HEK293T (cell line): ENCODE results near the gene ZNF580.

Experiments
- CTCF ChIA-PET: fragments of 350-600 bp; formaldehyde crosslinking; extraction: SDS; loops from one replicate; lab custom pipeline; 2021; ENCODE audit warnings: antibody characterized with exemption, inconsistent platforms; lab: Yijun Ruan, JAX
- POLR2A ChIA-PET: fragments of 350-600 bp; formaldehyde crosslinking; extraction: SDS; loops from one replicate; lab custom pipeline; 2020; ENCODE audit warnings: antibody characterized with exemption, inconsistent platforms; lab: Yijun Ruan, JAX
- DNase-seq: peaks from one replicate; pipeline ENCODE4 v3.0.0; 2012; ENCODE audit warnings: mixed read lengths; ENCODE audit errors: extremely low spot score
- ARNT ChIP-seq: fragments of 450-650 bp; IDR thresholded peaks from 2 replicates; pipeline ENCODE4 v1.6.1; 2017; ENCODE audit warnings: mild to moderate bottlenecking
- BHLHE40 ChIP-seq: fragments of 450-650 bp; IDR thresholded peaks from 2 replicates; pipeline ENCODE4 v1.6.1; 2016; ENCODE audit warnings: mild to moderate bottlenecking, moderate library complexity, borderline replicate concordance
- CTBP1 ChIP-seq: fragments of 450-650 bp; IDR thresholded peaks from 2 replicates; pipeline ENCODE4 v1.6.1; 2016; ENCODE audit warnings: borderline replicate concordance
- ELF4 ChIP-seq: fragments of 450-650 bp; IDR thresholded peaks from 2 replicates; pipeline ENCODE4 v1.6.1; 2017; ENCODE audit warnings: antibody characterized with exemption
- FOXA1 ChIP-seq: fragments of 450-650 bp; IDR thresholded peaks from 2 replicates; pipeline ENCODE4 v1.6.1; 2016; ENCODE audit warnings: mild to moderate bottlenecking
- FOXK2 ChIP-seq: fragments of 450-650 bp; IDR thresholded peaks from 2 replicates; pipeline ENCODE4 v1.6.1; 2016; ENCODE audit warnings: mild to moderate bottlenecking
- FOXM1 ChIP-seq: fragments of 450-650 bp; IDR thresholded peaks from 2 replicates; pipeline ENCODE4 v1.6.1; 2017; ENCODE audit warnings: mild to moderate bottlenecking, borderline replicate concordance
- HDGF ChIP-seq: fragments of 450-650 bp; IDR thresholded peaks from 2 replicates; pipeline ENCODE4 v1.6.1; 2017; ENCODE audit warnings: antibody characterized with exemption, borderline replicate concordance
- L3MBTL2 ChIP-seq: fragments of 450-650 bp; conservative IDR thresholded peaks from 2 replicates; pipeline ENCODE4 v1.6.1; 2016; ENCODE audit warnings: mild to moderate bottlenecking
- LEF1 ChIP-seq: fragments of 450-650 bp; IDR thresholded peaks from 2 replicates; pipeline ENCODE4 v1.6.1; 2017; ENCODE audit warnings: mild to moderate bottlenecking, borderline replicate concordance
- NFRKB ChIP-seq: fragments of 450-650 bp; IDR thresholded peaks from 2 replicates; pipeline ENCODE4 v1.6.1; 2016; ENCODE audit warnings: mild to moderate bottlenecking, moderate library complexity
- SP1 ChIP-seq: fragments of 450-650 bp; IDR thresholded peaks from 2 replicates; pipeline ENCODE4 v1.6.1; 2017
- SUZ12 ChIP-seq: fragments of 450-650 bp; IDR thresholded peaks from 2 replicates; pipeline ENCODE4 v1.6.1; 2016; ENCODE audit warnings: mild to moderate bottlenecking
- TARDBP ChIP-seq: fragments of 450-650 bp; IDR thresholded peaks from 2 replicates; pipeline ENCODE4 v1.6.1; 2016
- ZNF384 ChIP-seq: fragments of 450-650 bp; IDR thresholded peaks from 2 replicates; pipeline ENCODE4 v1.6.1; 2016
- TF ChIP-seq, protein P1 (sequence below): fragments of 450-650 bp; IDR thresholded peaks from 2 replicates; pipeline ENCODE4 v1.6.1; 2016

The ZNF580 gene

DNA sequence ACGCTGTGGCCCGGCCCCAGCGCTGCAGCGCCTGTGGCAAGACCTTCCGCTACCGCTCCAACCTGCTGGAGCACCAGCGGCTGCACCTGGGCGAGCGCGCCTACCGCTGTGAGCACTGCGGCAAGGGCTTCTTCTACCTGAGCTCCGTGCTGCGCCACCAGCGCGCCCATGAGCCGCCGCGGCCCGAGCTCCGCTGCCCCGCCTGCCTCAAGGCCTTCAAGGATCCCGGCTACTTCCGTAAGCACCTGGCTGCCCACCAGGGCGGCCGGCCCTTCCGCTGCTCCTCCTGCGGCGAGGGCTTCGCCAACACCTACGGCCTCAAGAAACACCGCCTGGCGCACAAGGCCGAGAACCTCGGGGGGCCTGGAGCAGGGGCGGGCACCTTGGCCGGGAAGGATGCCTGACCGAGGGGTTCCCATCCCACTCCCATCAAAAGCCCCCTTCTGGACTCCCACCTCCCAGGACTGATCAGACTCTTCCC is 24.4 kb upstream of the ZNF580 start:
- no peak for TF ChIP-seq TARDBP
- no peak for TF ChIP-seq LEF1
- no peak for TF ChIP-seq ARNT
- no peak for TF ChIP-seq SUZ12
- no peak for TF ChIP-seq BHLHE40
- TF ChIP-seq SP1: no peak
- no peak for TF ChIP-seq HDGF
- TF ChIP-seq CTBP1: no peak
- ChIA-PET CTCF (no interaction called here), POLR2A (no interaction called here)
- no peak for DNase-seq

DNA sequence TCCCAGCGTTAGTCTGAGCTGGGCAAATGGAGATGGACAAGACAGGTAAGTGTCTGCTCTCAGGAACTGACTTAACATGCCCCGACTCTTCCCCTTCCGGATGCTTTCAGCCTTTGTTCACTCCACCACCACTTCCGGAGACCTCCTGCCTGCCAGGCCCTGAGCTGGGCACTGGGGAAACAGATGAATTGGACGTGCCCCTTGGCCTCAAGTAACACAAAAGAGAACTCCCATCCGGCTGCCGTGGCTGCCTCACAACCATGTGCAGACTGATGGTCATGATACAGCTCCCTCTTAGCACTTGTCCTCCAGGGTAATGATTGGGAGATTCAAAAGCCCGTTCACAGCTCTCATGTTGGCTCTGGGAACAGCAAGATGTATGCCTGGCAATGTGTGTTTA is 23.4 kb upstream of the ZNF580 start:
- no peak for DNase-seq
- ChIA-PET POLR2A (interaction anchor here (0.7 kb wide), 1 partner anchor 214 kb away, joined by 3 read pairs; no protein-coding TSS in a partner anchor), CTCF (interaction anchor here (0.8 kb wide), 1 partner anchor 11 kb away, joined by 3 read pairs; the partner anchor contains the start of gene ZNF865)
- no peak for TF ChIP-seq ZNF384
- no peak for TF ChIP-seq LEF1
- no peak for TF ChIP-seq NFRKB
- no peak for TF ChIP-seq FOXA1
- TF ChIP-seq SUZ12: no peak
- TF ChIP-seq CTBP1: no peak
- TF ChIP-seq BHLHE40: no peak
- TF ChIP-seq, protein P1, sequence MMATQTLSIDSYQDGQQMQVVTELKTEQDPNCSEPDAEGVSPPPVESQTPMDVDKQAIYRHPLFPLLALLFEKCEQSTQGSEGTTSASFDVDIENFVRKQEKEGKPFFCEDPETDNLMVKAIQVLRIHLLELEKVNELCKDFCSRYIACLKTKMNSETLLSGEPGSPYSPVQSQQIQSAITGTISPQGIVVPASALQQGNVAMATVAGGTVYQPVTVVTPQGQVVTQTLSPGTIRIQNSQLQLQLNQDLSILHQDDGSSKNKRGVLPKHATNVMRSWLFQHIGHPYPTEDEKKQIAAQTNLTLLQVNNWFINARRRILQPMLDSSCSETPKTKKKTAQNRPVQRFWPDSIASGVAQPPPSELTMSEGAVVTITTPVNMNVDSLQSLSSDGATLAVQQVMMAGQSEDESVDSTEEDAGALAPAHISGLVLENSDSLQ: no peak
- TF ChIP-seq FOXM1: no peak
- no peak for TF ChIP-seq L3MBTL2
- no peak for TF ChIP-seq FOXK2
- TF ChIP-seq ARNT: no peak
- TF ChIP-seq HDGF: no peak
- TF ChIP-seq SP1: no peak
- TF ChIP-seq ELF4: no peak

DNA sequence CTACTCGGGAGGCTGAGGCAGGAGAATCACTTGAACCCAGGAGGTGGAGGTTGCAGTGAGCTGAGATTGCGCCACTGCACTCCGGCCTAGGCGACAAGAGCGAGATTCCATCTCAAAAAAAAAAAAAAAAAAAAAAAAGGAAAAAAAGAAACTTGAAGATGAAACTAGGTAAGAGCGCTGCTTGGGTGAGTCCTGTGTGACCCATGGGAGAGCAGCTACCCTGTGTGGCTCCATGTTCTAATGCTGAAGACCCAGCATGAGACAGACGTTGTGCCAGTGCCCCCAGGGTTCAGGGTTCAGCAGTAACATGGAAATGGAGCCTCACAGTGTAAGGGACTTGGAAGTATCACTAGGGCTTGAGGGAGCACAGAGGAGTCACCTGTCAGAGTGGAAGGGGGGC is 22.4 kb upstream of the ZNF580 start:
- CTCF ChIA-PET: no interaction called here
- no peak for DNase-seq
- TF ChIP-seq NFRKB: no peak
- TF ChIP-seq ELF4: no peak
- TF ChIP-seq LEF1: no peak
- POLR2A ChIA-PET: interaction anchor here (2.3 kb wide), 1 partner anchor 13 kb away, joined by 14 read pairs; the partner anchor contains the start of gene ZNF865

DNA sequence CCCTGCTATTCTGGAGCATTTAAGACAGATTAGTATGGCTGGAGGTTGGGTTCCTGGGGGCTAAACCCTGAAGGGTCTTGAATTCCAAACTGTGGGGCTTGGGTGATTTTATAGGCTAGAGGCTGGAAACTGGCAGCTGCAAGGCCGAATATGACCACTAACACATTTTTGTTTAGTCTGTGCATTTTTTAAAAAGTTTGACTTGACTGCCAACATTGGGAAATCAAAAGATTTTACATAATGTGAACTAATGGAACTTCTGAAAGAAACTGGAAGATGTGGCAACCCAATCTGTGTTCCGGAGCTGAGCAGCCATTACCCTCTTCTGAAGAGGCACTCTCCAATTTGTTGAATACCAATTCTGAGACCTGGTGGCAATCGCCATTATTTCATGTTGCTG is 21.5 kb upstream of the ZNF580 start:
- ChIA-PET CTCF (interaction anchor here (1.0 kb wide), 1 partner anchor 12 kb away, joined by 4 read pairs; no protein-coding TSS in a partner anchor), POLR2A (interaction anchor here (2.3 kb wide), 1 partner anchor 14 kb away, joined by 14 read pairs; the partner anchor contains the start of gene ZNF865)
- DNase-seq: no peak
- no peak for TF ChIP-seq CTBP1
- no peak for TF ChIP-seq SP1
- TF ChIP-seq ARNT: no peak
- TF ChIP-seq FOXM1: no peak
- no peak for TF ChIP-seq HDGF
- TF ChIP-seq BHLHE40: no peak
- TF ChIP-seq, protein P1: no peak
- no peak for TF ChIP-seq SUZ12
- no peak for TF ChIP-seq NFRKB
- no peak for TF ChIP-seq L3MBTL2
- TF ChIP-seq FOXK2: no peak
- no peak for TF ChIP-seq ELF4
- no peak for TF ChIP-seq LEF1
- TF ChIP-seq TARDBP: no peak
- TF ChIP-seq FOXA1: no peak
- TF ChIP-seq ZNF384: no peak

DNA sequence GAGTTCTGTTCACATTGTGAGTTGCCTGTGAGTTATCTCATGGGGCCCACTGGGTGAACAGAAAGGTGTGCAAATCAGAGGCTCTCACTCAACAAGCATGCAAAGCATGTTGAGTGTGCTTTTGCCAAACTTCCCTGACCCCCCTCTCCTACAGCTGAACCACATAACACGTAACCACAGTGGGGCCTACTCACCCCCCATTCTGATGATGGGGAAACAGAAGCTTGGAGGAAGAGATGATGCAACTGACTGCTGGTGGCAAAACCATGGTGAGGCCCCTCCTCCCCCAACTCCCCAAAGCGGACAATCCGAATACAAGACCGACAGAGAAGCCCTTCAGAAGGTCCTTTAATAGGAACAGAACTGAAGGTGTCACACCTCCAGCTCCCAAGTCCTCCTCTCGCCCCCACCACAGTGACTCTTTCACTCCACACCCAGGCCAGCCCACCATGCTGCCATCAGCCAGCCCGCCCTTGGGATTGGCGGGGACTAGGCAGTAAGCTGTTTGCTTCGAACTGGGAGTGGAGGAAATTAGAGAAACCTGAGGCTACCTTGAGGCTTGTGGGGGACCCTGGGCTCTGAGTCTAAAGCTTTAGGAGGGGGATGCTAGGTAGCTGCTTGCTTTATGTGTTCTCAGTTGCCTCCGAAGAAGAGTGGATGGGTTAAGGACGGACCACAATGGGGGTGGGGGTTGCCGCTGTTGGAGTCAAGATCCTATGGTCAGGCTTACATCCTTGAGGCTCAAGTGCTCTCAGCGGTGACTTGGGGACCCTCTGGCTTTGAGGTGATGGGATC is 20.2 kb upstream of the ZNF580 start:
- DNase-seq: no peak
- POLR2A ChIA-PET: interaction anchor here (0.9 kb wide), 1 partner anchor 11 kb away, joined by 3 read pairs; no protein-coding TSS in a partner anchor
- CTCF ChIA-PET: no interaction called here
- TF ChIP-seq FOXK2 (no peak), SP1 (no peak), CTBP1 (no peak), HDGF (no peak), LEF1 (no peak), ARNT (no peak), ZNF384 (no peak), FOXA1 (no peak), NFRKB (no peak), TARDBP (no peak), FOXM1 (no peak), SUZ12 (no peak)
- TF ChIP-seq, protein P1: no peak

DNA sequence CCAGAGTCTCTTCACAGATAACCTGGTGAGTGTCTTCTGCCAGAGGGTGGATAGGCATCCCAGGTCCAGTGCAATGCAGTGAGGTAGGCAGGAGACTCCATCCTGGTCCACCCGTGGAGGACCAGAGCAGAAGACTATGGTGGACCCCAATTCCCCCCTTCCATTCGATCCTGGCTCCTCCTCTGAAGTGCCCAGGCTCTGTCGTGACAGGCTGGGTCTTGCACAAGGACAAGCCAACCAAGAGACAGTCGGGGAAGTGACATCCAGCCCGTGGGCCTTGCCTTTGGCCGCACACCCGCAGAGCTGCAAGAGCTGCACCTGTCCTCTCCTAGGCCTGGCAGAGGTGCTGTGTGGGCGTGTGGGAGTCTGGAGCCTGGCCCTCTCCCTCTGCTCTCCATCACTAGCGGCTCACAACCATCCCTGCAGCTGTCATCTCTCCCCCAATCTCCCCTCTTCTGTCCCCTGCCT is 19.6 kb upstream of the ZNF580 start:
- CTCF ChIA-PET: no interaction called here
- POLR2A ChIA-PET: no interaction called here

More for the DNA sequence above, 19.6 kb upstream of the ZNF580 start:
- TF ChIP-seq FOXA1: no peak
- DNase-seq: no peak
